Measurements from ENCODE around the gene SPTBN1.

DNA sequence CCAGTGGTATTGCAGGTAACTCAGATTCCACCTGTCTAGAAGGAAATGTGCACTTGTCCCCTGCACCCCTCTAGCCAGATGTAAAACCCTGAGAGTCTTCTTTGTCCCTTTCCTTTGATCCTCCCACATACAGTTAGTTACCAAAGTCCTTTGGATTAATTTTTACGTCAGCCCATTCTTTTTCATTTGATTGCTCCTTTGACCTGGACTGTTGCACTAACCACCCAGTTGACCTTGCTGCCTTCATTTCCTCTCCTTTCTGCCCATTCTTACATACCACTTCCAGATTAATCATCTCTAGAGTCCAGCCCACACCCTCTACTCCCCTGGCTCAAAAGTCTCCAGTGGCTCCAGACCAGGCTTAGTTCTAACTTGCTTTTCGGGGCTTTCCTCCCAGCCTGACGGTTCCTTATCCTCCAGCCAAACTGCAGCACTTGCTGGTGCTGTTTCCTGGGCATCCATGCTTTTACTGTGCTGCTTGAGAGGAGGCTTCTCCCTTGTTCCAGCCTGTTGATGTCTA lies 99.3 kb downstream of the SPTBN1 start:
- no peak for TF ChIP-seq CTCF (IDR thresholded peaks at IDR 0.05)
- TF ChIP-seq ATF2 (CRISPR knock-in tag; IDR thresholded peaks at IDR 0.05; ENCODE audit: borderline replicate concordance, low read depth): no peak
- TF ChIP-seq NR1H2 (CRISPR knock-in tag; IDR thresholded peaks at IDR 0.05): no peak
- no peak for TF ChIP-seq FOXP1 (CRISPR knock-in tag; IDR thresholded peaks at IDR 0.05; ENCODE audit: borderline replicate concordance)
- TF ChIP-seq, protein P1, sequence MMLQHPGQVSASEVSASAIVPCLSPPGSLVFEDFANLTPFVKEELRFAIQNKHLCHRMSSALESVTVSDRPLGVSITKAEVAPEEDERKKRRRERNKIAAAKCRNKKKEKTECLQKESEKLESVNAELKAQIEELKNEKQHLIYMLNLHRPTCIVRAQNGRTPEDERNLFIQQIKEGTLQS (CRISPR knock-in tag; conservative IDR thresholded peaks at IDR 0.05): no peak
- no peak for TF ChIP-seq ATF1 (CRISPR knock-in tag; IDR thresholded peaks at IDR 0.05)
- TF ChIP-seq ZNF232 (CRISPR knock-in tag; IDR thresholded peaks at IDR 0.05): no peak
- TF ChIP-seq JAZF1 (CRISPR knock-in tag; IDR thresholded peaks at IDR 0.05): no peak
- no peak for TF ChIP-seq PREB (CRISPR knock-in tag; IDR thresholded peaks at IDR 0.05; ENCODE audit: borderline replicate concordance)

All from WTC11 (cell line).